OCI-LY7 (cell line): ENCODE measurements around the gene PRKRA. TPM values are rescaled to one million over a fixed set of nuclear protein-coding genes. Genes with fewer than 3 reads are reported as not detected.
"Not testable (repeated sequence)": the region's sequence is repeated elsewhere in the genome, so short reads cannot be mapped to it uniquely, and the experiment has no call there.

ENCODE experiments used
- BruUV-seq: library from RNA; stranded (reverse); fragments of 400-500 nt; replicated peaks from 2 replicates; lab custom pipeline; 2021; lab: Mats Ljungman, UMichigan
- CTCF ChIA-PET: fragments of 300-600 bp; sonication (Branson Sonifier 250); formaldehyde crosslinking; loops from one replicate; lab custom pipeline; 2022; ENCODE audit warnings: antibody characterized with exemption; ENCODE audit not compliant: unreplicated experiment; lab: Charles Lee
- POLR2A ChIA-PET: fragments of 300-600 bp; sonication (Branson Sonifier 250); formaldehyde crosslinking; loops from one replicate; lab custom pipeline; 2022; ENCODE audit warnings: antibody characterized with exemption; lab: Charles Lee
- DNase-seq: peaks from one replicate; pipeline ENCODE4 v3.0.0-alpha.2; 2015; ENCODE audit warnings: low spot score
- H2AFZ ChIP-seq: fragments of 200-600 bp; sonication (generic), shearing (Covaris generic); 2 replicates; pipeline ENCODE4 v1.6.1; 2014; ENCODE audit warnings: mild to moderate bottlenecking, antibody characterized with exemption, low read length, moderate library complexity
- H3K27ac ChIP-seq: fragments of 200-600 bp; sonication (generic); 2 replicates; pipeline ENCODE4 v1.5.1; 2014; ENCODE audit warnings: mixed run types, low read depth, mild to moderate bottlenecking, moderate library complexity, low read length, inconsistent platforms; ENCODE audit not compliant: poor library complexity, severe bottlenecking
- H3K36me3 ChIP-seq: fragments of 200-600 bp; sonication (generic); 2 replicates; pipeline ENCODE4 v1.6.1; 2014; ENCODE audit warnings: mild to moderate bottlenecking, antibody characterized with exemption, low read length, moderate library complexity, mixed read lengths; ENCODE audit not compliant: insufficient read depth
- H3K4me1 ChIP-seq: fragments of 200-600 bp; sonication (generic); 2 replicates; pipeline ENCODE4 v1.5.1; 2014; ENCODE audit warnings: mild to moderate bottlenecking, low read length; ENCODE audit not compliant: insufficient read depth, poor library complexity, severe bottlenecking
- H3K4me2 ChIP-seq: fragments of 200-600 bp; sonication (generic); 2 replicates; pipeline ENCODE4 v1.6.1; 2014; ENCODE audit warnings: mild to moderate bottlenecking, low read length
- H3K4me3 ChIP-seq: fragments of 200-600 bp; sonication (generic); 2 replicates; pipeline ENCODE4 v1.5.1; 2014; ENCODE audit warnings: mild to moderate bottlenecking, low read depth, low read length; ENCODE audit not compliant: poor library complexity, severe bottlenecking
- H3K79me2 ChIP-seq: fragments of 200-600 bp; sonication (generic); 2 replicates; pipeline ENCODE4 v1.6.1; 2016; ENCODE audit warnings: low read depth, mild to moderate bottlenecking, low read length, moderate library complexity, mixed read lengths; ENCODE audit not compliant: insufficient read depth
- H3K9me2 ChIP-seq: fragments of 200-600 bp; sonication (generic); 2 replicates; pipeline ENCODE4 v1.6.1; 2016; ENCODE audit warnings: mild to moderate bottlenecking, low read length, mixed read lengths; ENCODE audit not compliant: insufficient read depth
- H3K9me3 ChIP-seq: fragments of 200-600 bp; sonication (generic); 2 replicates; pipeline ENCODE4 v1.6.1; 2014; ENCODE audit warnings: mild to moderate bottlenecking, mixed run types, low read length, mixed read lengths
- H4K20me1 ChIP-seq: fragments of 200-600 bp; sonication (generic); 2 replicates; pipeline ENCODE4 v1.6.1; 2014; ENCODE audit warnings: mild to moderate bottlenecking, antibody characterized with exemption, low read length, moderate library complexity, mixed read lengths; ENCODE audit not compliant: insufficient read depth
- CTCF ChIP-seq: fragments of 200-600 bp; sonication (generic); conservative IDR thresholded peaks from 2 replicates; pipeline ENCODE4 v1.5.1; 2014; ENCODE audit warnings: mild to moderate bottlenecking, antibody characterized with exemption, low read length, moderate library complexity, mixed read lengths
- EZH2phosphoT487 ChIP-seq: fragments of 200-600 bp; sonication (generic); IDR thresholded peaks from 2 replicates; pipeline ENCODE4 v1.6.1; 2018; ENCODE audit warnings: low read depth, borderline replicate concordance, mild to moderate bottlenecking, mixed run types, antibody characterized with exemption, low read length, moderate library complexity, mixed read lengths
- intact Hi-C: fragments of 100-400 bp; cut with micrococcal nuclease; formaldehyde crosslinking; loops from one replicate; pipeline ENCODE4 v1.10.0; 2022; ENCODE audit not compliant: unreplicated experiment
- total RNA-seq, 2 experiments: library from RNA; depleted of rRNA in 1 of 2; stranded (reverse); fragments of >200 nt in 1 of 2; shearing (Covaris generic) in 1 of 2; gene quantifications; 2 replicates each; pipeline ENCODE4 v1.2.3, GENCODE V29; 2014 to 2022

Gene PRKRA
- total RNA-seq, 2 experiments from 2014 or later, result 76.4 to 79.5 TPM

- no peaks in the 10 kb centered on the region for H4K20me1 ChIP-seq
- peaks cover 15% of the 10 kb centered on the region for H3K4me1 ChIP-seq
- H3K36me3 ChIP-seq, result no peaks in the 10 kb centered on the region
- peaks cover 16% of the 10 kb centered on the region; the same call in 1 of the 2 replicates for H3K79me2 ChIP-seq
- H3K9me2 ChIP-seq, result no peaks in the 10 kb centered on the region
- no peak for DNase-seq
- H2AFZ ChIP-seq, result no peak overlapping the region
- no peak overlapping the region for H3K27ac ChIP-seq
- H3K4me3 ChIP-seq, result no peak overlapping the region
- no peaks in the 10 kb centered on the region for H3K9me3 ChIP-seq
- no peak for TF ChIP-seq EZH2phosphoT487
- TF ChIP-seq CTCF, result no peak
- no peak overlapping the region for H3K4me2 ChIP-seq
- no TSS peak for BruUV-seq
- intact Hi-C loops, result no loop called here
- ChIA-PET CTCF (no interaction called here), POLR2A (interaction anchor here (0.7 kb wide), 1 partner anchor 67 kb away, joined by 3 read pairs; no protein-coding TSS in a partner anchor)
These were observed 23.6 kb upstream of the PRKRA start for GRCh38 chr2:178474560-178474959.

GRCh38 chr2:178473931-178474330 is 23.0 kb upstream of the PRKRA start:
- intact Hi-C loops, result no loop called here
- Histone ChIP-seq H3K9me2 (no peaks in the 10 kb centered on the region), H3K4me1 (peaks cover 10% of the 10 kb centered on the region), H3K27ac (no peak overlapping the region), H3K9me3 (no peaks in the 10 kb centered on the region), H3K4me3 (no peak overlapping the region), H3K4me2 (no peak overlapping the region), H3K79me2 (peaks cover 16% of the 10 kb centered on the region; the same call in 1 of the 2 replicates), H4K20me1 (no peaks in the 10 kb centered on the region), H3K36me3 (peaks cover 4% of the 10 kb centered on the region; the same call in 1 of the 2 replicates), H2AFZ (no peak overlapping the region)
- no TSS peak for BruUV-seq
- POLR2A ChIA-PET, result interaction anchor here (1.0 kb wide), 1 partner anchor 15 kb away, joined by 3 read pairs; no protein-coding TSS in a partner anchor
- DNase-seq, result no peak
- TF ChIP-seq CTCF, result no peak
- no peak for TF ChIP-seq EZH2phosphoT487
- CTCF ChIA-PET, result no interaction called here

GRCh38 chr2:178473373-178473772 is 22.4 kb upstream of the PRKRA start:
- intact Hi-C loops, result no loop called here
- BruUV-seq, result no TSS peak
- CTCF ChIA-PET, result no interaction called here

GRCh38 chr2:178471313-178471712 is 20.3 kb upstream of the PRKRA start:
- H3K4me3 ChIP-seq, intact Hi-C loops, H4K20me1 ChIP-seq, CTCF ChIA-PET, H3K4me1 ChIP-seq, H3K9me3 ChIP-seq, H3K4me2 ChIP-seq, DNase-seq, H3K27ac ChIP-seq, BruUV-seq, H3K79me2 ChIP-seq, H2AFZ ChIP-seq, H3K9me2 ChIP-seq: not testable (repeated sequence)
- H3K36me3 ChIP-seq, result peaks cover 17% of the 10 kb centered on the region; the same call in 1 of the 2 replicates
- POLR2A ChIA-PET, result interaction anchor here (0.9 to 2.0 kb wide), 2 partner anchors 13 to 20 kb away, joined by 3 to 5 read pairs; partner anchors contain the start of genes PJVK and PRKRA

More at GRCh38 chr2:178473373-178473772, 22.4 kb upstream of the PRKRA start:
- Histone ChIP-seq H2AFZ (no peak overlapping the region), H3K4me1 (peaks cover 10% of the 10 kb centered on the region), H3K27ac (no peak overlapping the region), H3K9me3 (no peaks in the 10 kb centered on the region), H3K4me3 (no peak overlapping the region), H4K20me1 (no peaks in the 10 kb centered on the region), H3K4me2 (no peak overlapping the region), H3K9me2 (no peaks in the 10 kb centered on the region), H3K36me3 (peaks cover 6% of the 10 kb centered on the region; the same call in 1 of the 2 replicates), H3K79me2 (peaks cover 16% of the 10 kb centered on the region; the same call in 1 of the 2 replicates)
- DNase-seq, result no peak
- TF ChIP-seq EZH2phosphoT487 (no peak), CTCF (no peak)
- POLR2A ChIA-PET, result interaction anchor here (0.8 to 1.0 kb wide), 2 partner anchors 15 to 26 kb away, joined by 3 to 6 read pairs; no protein-coding TSS in a partner anchor
